CD4-positive, alpha-beta memory T cell (primary cell): ENCODE results near the gene ATL2. TPM values are rescaled to one million over a fixed set of nuclear protein-coding genes. Genes with fewer than 3 reads are reported as not detected.

Experiments
- CTCF ChIA-PET: fragments of 350-600 bp; sonication (Branson Sonifier 250); formaldehyde crosslinking; loops from one replicate; lab custom pipeline; 2021; ENCODE audit warnings: inconsistent platforms; ENCODE audit not compliant: partially characterized antibody; lab: Charles Lee
- POLR2A ChIA-PET: fragments of 350-600 bp; sonication (Branson Sonifier 250); formaldehyde crosslinking; loops from one replicate; lab custom pipeline; 2021; ENCODE audit not compliant: partially characterized antibody; lab: Charles Lee
- DNase-seq, 5 donors: peaks; one replicate each; pipeline versions ENCODE4 v3.0.0 to v3.0.0-alpha.2; 2020 to 2022; ENCODE audit warnings: mixed read lengths in 1 of 5
- H3K27ac ChIP-seq: one replicate; pipeline ENCODE4 v1.7.0; 2013; ENCODE audit warnings: low read depth, low read length
- H3K27me3 ChIP-seq: 2 replicates; pipeline ENCODE4 v1.7.0; 2013; ENCODE audit warnings: mild to moderate bottlenecking, low read length, moderate library complexity; ENCODE audit not compliant: insufficient read depth
- H3K36me3 ChIP-seq: 2 replicates; pipeline ENCODE4 v1.7.0; 2013; ENCODE audit warnings: mild to moderate bottlenecking, low read length, moderate library complexity; ENCODE audit not compliant: insufficient read depth
- H3K4me1 ChIP-seq: 2 replicates; pipeline ENCODE4 v1.7.0; 2013; ENCODE audit warnings: mild to moderate bottlenecking, low read length, moderate library complexity; ENCODE audit not compliant: insufficient read depth
- H3K4me3 ChIP-seq, 2 donors: one replicate each; pipeline ENCODE4 v1.7.0; 2013; ENCODE audit warnings: low read length in 2 of 2, mild to moderate bottlenecking in 1 of 2
- H3K9me3 ChIP-seq, 2 donors: one replicate each; pipeline ENCODE4 v1.7.0; 2013; ENCODE audit warnings: low read length in 2 of 2, control low read depth in 1 of 2; ENCODE audit not compliant: control insufficient read depth in 1 of 2
- H3K27ac Mint-ChIP-seq, 7 donors: one replicate each; pipeline ENCODE4 v1.8.0; 2020 to 2021; ENCODE audit warnings: mixed read lengths in 7 of 7, mild to moderate bottlenecking in 6 of 7, inconsistent platforms in 3 of 7, moderate library complexity in 3 of 7
- H3K27me3 Mint-ChIP-seq, 2 donors: one replicate each; pipeline ENCODE4 v1.8.0; 2020 to 2021; ENCODE audit warnings: mixed read lengths in 2 of 2
- H3K36me3 Mint-ChIP-seq, 2 donors: one replicate each; pipeline ENCODE4 v1.8.0; 2020 to 2021; ENCODE audit warnings: mixed read lengths in 2 of 2, inconsistent platforms in 1 of 2, mild to moderate bottlenecking in 1 of 2
- H3K4me1 Mint-ChIP-seq, 4 donors: one replicate each; pipeline ENCODE4 v1.8.0; 2020 to 2021; ENCODE audit warnings: mixed read lengths in 4 of 4, mild to moderate bottlenecking in 1 of 4
- H3K4me3 Mint-ChIP-seq, 8 donors: one replicate each; pipeline ENCODE4 v1.8.0; 2020 to 2021; ENCODE audit warnings: mixed read lengths in 8 of 8, mild to moderate bottlenecking in 7 of 8, moderate library complexity in 6 of 8, inconsistent platforms in 3 of 8
- H3K9me3 Mint-ChIP-seq, 8 donors: one replicate each; pipeline ENCODE4 v1.8.0; 2020 to 2021; ENCODE audit warnings: mixed read lengths in 8 of 8, mild to moderate bottlenecking in 5 of 8, inconsistent platforms in 3 of 8, moderate library complexity in 1 of 8
- intact Hi-C: fragments of 100-400 bp; cut with micrococcal nuclease; formaldehyde crosslinking; loops from one replicate; pipeline ENCODE4 v1.15.1; 2023
- polyA plus RNA-seq, 2 donors: library from polyadenylated mRNA; unstranded; fragments of 300-500 nt; fragmentation: Illumina TruSeq; gene quantifications; one replicate each; pipeline ENCODE4 v1.2.3, GENCODE V29; 2021
- total RNA-seq, 2 experiments: library from RNA; stranded (reverse); gene quantifications; one replicate each; pipeline ENCODE4 v1.2.3, GENCODE V29; 2021

Gene ATL2
- total and polyA plus RNA-seq, 4 experiments from 2014 or later, result 13.2 to 64.3 (median 36.6) TPM

- no peaks in the 10 kb centered on the region for H3K36me3 ChIP-seq
- H3K36me3 Mint-ChIP-seq, result no peaks in the 10 kb centered on the region
- no peak overlapping the region for H3K4me3 Mint-ChIP-seq
- H3K9me3 Mint-ChIP-seq, result no peaks in the 10 kb centered on the region
- H3K4me1 ChIP-seq, result no peaks in the 10 kb centered on the region
- no peak overlapping the region for H3K4me3 ChIP-seq
- H3K27ac Mint-ChIP-seq, result no peak overlapping the region
- CTCF ChIA-PET, result no interaction called here
- no peak for DNase-seq
- peaks cover 1 to 4% of the 10 kb centered on the region in 2 donors for H3K27me3 Mint-ChIP-seq
- intact Hi-C loops, result no loop called here
- H3K4me1 Mint-ChIP-seq, result no peaks in the 10 kb centered on the region
- no peak overlapping the region for H3K27ac ChIP-seq
- no peaks in the 10 kb centered on the region for H3K9me3 ChIP-seq
- POLR2A ChIA-PET, result no interaction called here
- H3K27me3 ChIP-seq, result no peaks in the 10 kb centered on the region
Measured at GRCh38 chr2:38254796-38255195, 122.3 kb downstream of the ATL2 start.

DNA sequence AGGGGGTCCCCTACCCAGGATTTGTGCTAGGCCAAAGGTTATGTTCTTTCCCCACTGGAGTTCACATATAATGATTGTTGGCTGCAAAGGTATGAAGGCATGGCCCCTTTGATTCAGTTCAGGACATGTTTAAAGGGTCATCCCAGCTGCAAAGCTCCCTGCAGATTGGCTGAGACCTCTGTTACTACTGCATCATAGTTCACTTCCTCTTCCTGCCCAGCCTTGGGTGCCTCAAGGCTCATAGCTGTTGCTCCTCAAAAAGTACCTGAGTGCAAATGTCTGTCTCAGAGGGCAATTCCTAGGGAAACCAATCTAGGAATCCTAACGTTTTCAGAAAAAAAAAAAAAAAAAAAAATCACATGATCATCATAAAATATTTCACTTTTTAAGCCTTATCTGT lies 125.1 kb downstream of the ATL2 start:
- CTCF ChIA-PET, result interaction anchor here (0.7 kb wide), 1 partner anchor 136 kb away, joined by 3 read pairs; no protein-coding TSS in a partner anchor
- H3K27me3 Mint-ChIP-seq, result peaks cover 1% of the 10 kb centered on the region in 2 donors
- H3K27ac Mint-ChIP-seq, result no peak overlapping the region
- Histone ChIP-seq H3K4me3 (no peak overlapping the region), H3K27me3 (no peaks in the 10 kb centered on the region), H3K36me3 (no peaks in the 10 kb centered on the region), H3K4me1 (no peaks in the 10 kb centered on the region), H3K27ac (no peak overlapping the region), H3K9me3 (no peaks in the 10 kb centered on the region)
- no peak overlapping the region for H3K4me3 Mint-ChIP-seq
- DNase-seq, result no peak
- H3K4me1 Mint-ChIP-seq, result no peaks in the 10 kb centered on the region
- H3K36me3 Mint-ChIP-seq, result no peaks in the 10 kb centered on the region
- H3K9me3 Mint-ChIP-seq, result no peaks in the 10 kb centered on the region
- POLR2A ChIA-PET, result no interaction called here
- intact Hi-C loops, result no loop called here

GRCh38 chr2:38248707-38249106 lies 128.4 kb downstream of the ATL2 start:
- no peaks in the 10 kb centered on the region for H3K27me3 ChIP-seq
- no peaks in the 10 kb centered on the region for H3K36me3 Mint-ChIP-seq
- no peaks in the 10 kb centered on the region for H3K36me3 ChIP-seq
- DNase-seq, result no peak
- CTCF ChIA-PET, result no interaction called here
- H3K4me1 ChIP-seq, result no peaks in the 10 kb centered on the region
- H3K27ac ChIP-seq, result no peak overlapping the region
- H3K27me3 Mint-ChIP-seq, result no peaks in the 10 kb centered on the region
- H3K4me3 ChIP-seq, result no peak overlapping the region
- no peak overlapping the region for H3K4me3 Mint-ChIP-seq
- POLR2A ChIA-PET, result no interaction called here
- H3K4me1 Mint-ChIP-seq, result no peaks in the 10 kb centered on the region
- no peaks in the 10 kb centered on the region for H3K9me3 ChIP-seq
- H3K9me3 Mint-ChIP-seq, result no peaks in the 10 kb centered on the region
- intact Hi-C loops, result no loop called here
- H3K27ac Mint-ChIP-seq, result no peak overlapping the region

DNA sequence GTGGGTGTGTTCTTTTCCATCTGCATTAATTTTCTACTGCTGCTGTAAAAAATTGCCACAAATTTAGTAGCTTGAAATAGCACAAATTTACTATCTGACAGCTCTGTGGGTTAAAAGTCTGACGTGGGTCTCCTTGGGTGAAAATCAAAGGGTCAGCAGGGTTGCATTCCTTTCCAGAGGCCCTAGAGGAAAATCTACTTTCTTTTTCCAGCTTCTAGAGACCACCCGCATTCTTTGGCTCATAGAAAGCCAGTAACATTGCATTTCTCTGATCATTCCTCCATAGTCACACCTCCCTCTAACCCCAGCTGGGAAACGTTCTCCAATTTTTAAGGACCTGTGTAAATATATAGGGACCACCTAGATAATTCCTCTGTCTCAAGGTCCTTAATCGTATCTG lies 128.8 kb downstream of the ATL2 start:
- Mint-ChIP-seq H3K4me1 (no peaks in the 10 kb centered on the region), H3K27me3 (no peaks in the 10 kb centered on the region), H3K4me3 (no peak overlapping the region), H3K27ac (no peak overlapping the region), H3K36me3 (no peaks in the 10 kb centered on the region), H3K9me3 (no peaks in the 10 kb centered on the region)
- no peaks in the 10 kb centered on the region for H3K9me3 ChIP-seq
- H3K36me3 ChIP-seq, result no peaks in the 10 kb centered on the region
- CTCF ChIA-PET, result no interaction called here
- no peaks in the 10 kb centered on the region for H3K4me1 ChIP-seq
- POLR2A ChIA-PET, result no interaction called here
- intact Hi-C loops, result no loop called here
- DNase-seq, result no peak
- no peak overlapping the region for H3K4me3 ChIP-seq
- H3K27ac ChIP-seq, result no peak overlapping the region
- no peaks in the 10 kb centered on the region for H3K27me3 ChIP-seq

- H3K4me3 Mint-ChIP-seq, result no peak overlapping the region
- H3K9me3 Mint-ChIP-seq, result no peaks in the 10 kb centered on the region
- DNase-seq, result no peak
- CTCF ChIA-PET, result interaction anchor here (1.2 kb wide), 1 partner anchor 262 kb away, joined by 3 read pairs; no protein-coding TSS in a partner anchor
- H3K36me3 ChIP-seq, result no peaks in the 10 kb centered on the region
- intact Hi-C loops, result no loop called here
- H3K36me3 Mint-ChIP-seq, result no peaks in the 10 kb centered on the region
- no peak overlapping the region for H3K4me3 ChIP-seq
- no peaks in the 10 kb centered on the region for H3K4me1 Mint-ChIP-seq
- no peaks in the 10 kb centered on the region for H3K4me1 ChIP-seq
- H3K27me3 ChIP-seq, result no peaks in the 10 kb centered on the region
- H3K27ac Mint-ChIP-seq, result no peak overlapping the region
- H3K27ac ChIP-seq, result no peak overlapping the region
- POLR2A ChIA-PET, result no interaction called here
- H3K9me3 ChIP-seq, result no peaks in the 10 kb centered on the region
- no peaks in the 10 kb centered on the region for H3K27me3 Mint-ChIP-seq
Measured at GRCh38 chr2:38246105-38246504, 131.0 kb downstream of the ATL2 start.

GRCh38 chr2:38245114-38245641 lies 131.9 kb downstream of the ATL2 start:
- Histone ChIP-seq H3K27ac (no peak overlapping the region), H3K4me3 (no peak overlapping the region), H3K36me3 (no peaks in the 10 kb centered on the region), H3K4me1 (no peaks in the 10 kb centered on the region), H3K27me3 (no peaks in the 10 kb centered on the region), H3K9me3 (no peaks in the 10 kb centered on the region)
- no peaks in the 10 kb centered on the region for H3K36me3 Mint-ChIP-seq
- no peak overlapping the region for H3K4me3 Mint-ChIP-seq
- POLR2A ChIA-PET, result no interaction called here
- no peaks in the 10 kb centered on the region for H3K4me1 Mint-ChIP-seq
- no peaks in the 10 kb centered on the region for H3K9me3 Mint-ChIP-seq
- DNase-seq, result no peak
- intact Hi-C loops, result no loop called here
- H3K27me3 Mint-ChIP-seq, result no peaks in the 10 kb centered on the region
- no peak overlapping the region for H3K27ac Mint-ChIP-seq
- CTCF ChIA-PET, result interaction anchor here (0.6 to 1.2 kb wide), 2 partner anchors 263 to 1506 kb away, joined by 3 read pairs; no protein-coding TSS in a partner anchor

DNA sequence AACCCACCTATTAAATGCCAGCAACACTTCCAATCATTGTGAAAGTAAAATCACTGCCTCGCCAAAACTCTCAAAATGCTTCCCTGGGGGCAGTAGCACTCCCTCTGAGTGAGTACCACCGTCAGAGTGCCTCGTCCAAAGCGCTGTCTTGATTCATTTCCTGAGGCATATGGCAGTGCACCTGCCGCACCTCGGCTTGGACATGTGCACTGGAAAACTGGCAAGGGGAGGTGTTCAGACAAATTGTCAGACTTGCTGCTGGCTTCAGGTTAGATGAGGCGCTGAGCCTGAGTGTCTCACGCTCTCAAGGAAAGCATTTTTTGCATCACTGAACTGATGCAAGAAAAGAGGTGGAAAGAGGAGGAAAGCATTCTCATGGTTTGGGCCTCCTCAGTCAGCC lies 132.8 kb downstream of the ATL2 start:
- no peaks in the 10 kb centered on the region for H3K4me1 Mint-ChIP-seq
- no peaks in the 10 kb centered on the region for H3K4me1 ChIP-seq
- no peak overlapping the region for H3K4me3 ChIP-seq
- no peak overlapping the region for H3K4me3 Mint-ChIP-seq
- H3K9me3 Mint-ChIP-seq, result no peaks in the 10 kb centered on the region
- intact Hi-C loops, result no loop called here
- no peaks in the 10 kb centered on the region for H3K27me3 ChIP-seq
- H3K36me3 Mint-ChIP-seq, result no peaks in the 10 kb centered on the region
- ChIA-PET POLR2A (no interaction called here), CTCF (no interaction called here)
- H3K27me3 Mint-ChIP-seq, result no peaks in the 10 kb centered on the region
- no peaks in the 10 kb centered on the region for H3K9me3 ChIP-seq
- no peak overlapping the region for H3K27ac Mint-ChIP-seq
- no peak for DNase-seq
- H3K27ac ChIP-seq, result no peak overlapping the region
- no peaks in the 10 kb centered on the region for H3K36me3 ChIP-seq
